NCI-H69 (cell line): ENCODE results near the gene TNFRSF8.

Experiments
- DNase-seq: peaks from one replicate; lab custom pipeline; 2025; lab: John Stamatoyannopoulos, UW

TNFRSF8 gene

GRCh38 chr1:12159816-12160215, 96.7 kb downstream of the TNFRSF8 start:
- DNase-seq = no peak

GRCh38 chr1:12161324-12161661, 98.2 kb downstream of the TNFRSF8 start:
- no peak for DNase-seq

- peak; percentile 82 for DNase-seq
Measured at GRCh38 chr1:12161662-12162458, 98.8 kb downstream of the TNFRSF8 start.

GRCh38 chr1:12162459-12163137, 99.5 kb downstream of the TNFRSF8 start:
- no peak for DNase-seq

- DNase-seq = no peak
Measured at GRCh38 chr1:12163210-12163609, 100.1 kb downstream of the TNFRSF8 start.

GRCh38 chr1:12164210-12164609, 101.1 kb downstream of the TNFRSF8 start:
- DNase-seq = no peak

- no peak for DNase-seq
Measured at GRCh38 chr1:12165342-12165741, 102.2 kb downstream of the TNFRSF8 start.

- DNase-seq = peak; percentile 17
Measured at GRCh38 chr1:12166834-12167492, 103.9 kb downstream of the TNFRSF8 start, which contains the start of gene TNFRSF1B. TNFRSF1B (plus strand) TSS chr1:12166991; CDS start chr1:12167092, 101 bp downstream.

GRCh38 chr1:12167493-12168429, 104.7 kb downstream of the TNFRSF8 start:
- DNase-seq = peak; percentile 9

- no peak for DNase-seq
Measured at GRCh38 chr1:12168451-12169160, 105.5 kb downstream of the TNFRSF8 start.

GRCh38 chr1:12169442-12170135, 106.5 kb downstream of the TNFRSF8 start:
- no peak for DNase-seq

- DNase-seq = no peak
Measured at GRCh38 chr1:12170263-12170671, 107.2 kb downstream of the TNFRSF8 start.

GRCh38 chr1:12171206-12172041, 108.3 kb downstream of the TNFRSF8 start:
- DNase-seq = no peak

- no peak for DNase-seq
Measured at GRCh38 chr1:12172042-12172851, 109.1 kb downstream of the TNFRSF8 start.

GRCh38 chr1:12173041-12173509, 110.0 kb downstream of the TNFRSF8 start:
- no peak for DNase-seq

- no peak for DNase-seq
Measured at GRCh38 chr1:12173631-12174121, 110.6 kb downstream of the TNFRSF8 start.

GRCh38 chr1:12174924-12175810, 112.1 kb downstream of the TNFRSF8 start:
- no peak for DNase-seq
